GM12892 (cell line): Measurements from ENCODE around the gene ASCC1.

ENCODE experiments used
- POLR2A ChIP-seq: IDR thresholded peaks from 2 replicates; pipeline ENCODE4 v1.6.1; 2011; ENCODE audit warnings: low read depth, low read length, control low read depth
- POLR2AphosphoS5 ChIP-seq: IDR thresholded peaks from 2 replicates; pipeline ENCODE4 v1.6.1; 2011; ENCODE audit warnings: low read depth, low read length, control low read depth
- TAF1 ChIP-seq: IDR thresholded peaks from 2 replicates; pipeline ENCODE4 v1.6.1; 2011; ENCODE audit warnings: low read depth, mild to moderate bottlenecking, control low read depth, low read length, borderline replicate concordance

GRCh38 chr10:72087392-72087968 is 128.6 kb downstream of the ASCC1 start:
- no peak for TF ChIP-seq POLR2AphosphoS5
- no peak for TF ChIP-seq POLR2A
- TF ChIP-seq TAF1 = no peak
